ENCODE data around the gene ATOH8. TPM values are rescaled to one million over a fixed set of nuclear protein-coding genes. Genes with fewer than 3 reads are reported as not detected.

Gene ATOH8
- total RNA-seq, 3 donors from 2014 or later: 1.9 to 8.7 (median 2.8) TPM

GRCh38 chr2:85744741-85745601 is 8.8 kb upstream of the ATOH8 start:
- DNase-seq (peak in 1 of 3 donors; percentile 25), ATAC-seq (no peak)
- intact Hi-C loops (cut with DNase I, micrococcal nuclease): no loop called here
- Histone ChIP-seq H3K36me3 (ENCODE audit: low read depth) (no peaks in the 10 kb centered on the region), H3K4me3 (no peak overlapping the region), H3K9me3 (no peaks in the 10 kb centered on the region), H3K4me1 (ENCODE audit: low read depth) (peaks cover 20% of the 10 kb centered on the region)
- TF ChIP-seq CTCF (IDR thresholded peaks at IDR 0.05): no peak

- ATAC-seq: no peak
- Histone ChIP-seq H3K9me3 (no peaks in the 10 kb centered on the region), H3K4me3 (no peak overlapping the region), H3K36me3 (ENCODE audit: low read depth) (no peaks in the 10 kb centered on the region), H3K4me1 (ENCODE audit: low read depth) (peaks cover 20% of the 10 kb centered on the region)
- no peak for TF ChIP-seq CTCF (IDR thresholded peaks at IDR 0.05)
- intact Hi-C loops (cut with DNase I, micrococcal nuclease): no loop called here
- no peak for DNase-seq
Observed at GRCh38 chr2:85745619-85746018, 8.2 kb upstream of the ATOH8 start.

DNA sequence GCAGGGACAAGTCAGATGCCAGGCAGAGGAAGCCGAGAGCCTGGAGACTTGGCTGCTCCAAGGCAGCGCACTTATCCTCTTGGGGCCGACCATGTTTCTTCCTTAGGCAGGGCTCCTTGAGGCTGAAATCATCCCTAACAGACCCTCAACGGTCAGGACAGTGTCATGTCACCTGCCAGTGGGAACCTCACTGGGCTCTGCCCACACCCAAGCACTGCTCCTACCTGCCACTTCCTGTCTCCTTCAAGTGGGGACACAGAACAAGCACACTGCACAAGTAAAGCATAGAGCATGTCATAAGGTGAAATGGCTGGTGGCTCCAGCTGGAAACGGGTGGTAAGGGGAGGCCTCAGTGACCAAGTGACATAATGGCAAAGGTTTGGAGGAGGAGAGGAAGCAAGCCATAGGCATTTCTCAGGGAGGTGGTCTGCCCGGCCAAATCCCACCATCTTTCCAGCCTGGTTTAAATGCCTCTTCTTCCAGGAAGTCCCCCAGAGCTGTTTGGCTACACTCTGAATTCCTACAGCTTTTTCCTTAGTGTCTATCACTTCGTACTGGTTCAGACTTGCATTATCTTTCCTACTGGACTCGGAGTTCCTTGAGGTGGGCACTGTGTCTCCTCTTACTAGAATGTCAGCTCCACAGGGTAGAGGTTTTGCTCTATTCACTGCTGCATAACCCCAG is 7.3 kb upstream of the ATOH8 start:
- DNase-seq (no peak), ATAC-seq (no peak)
- peaks cover 20% of the 10 kb centered on the region for H3K4me1 ChIP-seq (ENCODE audit: low read depth)
- no peak overlapping the region for H3K4me3 ChIP-seq
- intact Hi-C loops (cut with DNase I, micrococcal nuclease): no loop called here
- no peak for TF ChIP-seq CTCF (IDR thresholded peaks at IDR 0.05)
- H3K9me3 ChIP-seq: no peaks in the 10 kb centered on the region
- H3K36me3 ChIP-seq (ENCODE audit: low read depth): no peaks in the 10 kb centered on the region

GRCh38 chr2:85747441-85747840 is 6.3 kb upstream of the ATOH8 start:
- Histone ChIP-seq H3K36me3 (ENCODE audit: low read depth) (no peaks in the 10 kb centered on the region), H3K9me3 (no peaks in the 10 kb centered on the region), H3K4me1 (ENCODE audit: low read depth) (peaks cover 16% of the 10 kb centered on the region), H3K4me3 (no peak overlapping the region)
- no peak for TF ChIP-seq CTCF (IDR thresholded peaks at IDR 0.05)
- intact Hi-C loops (cut with DNase I, micrococcal nuclease): no loop called here
- DNase-seq (no peak), ATAC-seq (no peak)

DNA sequence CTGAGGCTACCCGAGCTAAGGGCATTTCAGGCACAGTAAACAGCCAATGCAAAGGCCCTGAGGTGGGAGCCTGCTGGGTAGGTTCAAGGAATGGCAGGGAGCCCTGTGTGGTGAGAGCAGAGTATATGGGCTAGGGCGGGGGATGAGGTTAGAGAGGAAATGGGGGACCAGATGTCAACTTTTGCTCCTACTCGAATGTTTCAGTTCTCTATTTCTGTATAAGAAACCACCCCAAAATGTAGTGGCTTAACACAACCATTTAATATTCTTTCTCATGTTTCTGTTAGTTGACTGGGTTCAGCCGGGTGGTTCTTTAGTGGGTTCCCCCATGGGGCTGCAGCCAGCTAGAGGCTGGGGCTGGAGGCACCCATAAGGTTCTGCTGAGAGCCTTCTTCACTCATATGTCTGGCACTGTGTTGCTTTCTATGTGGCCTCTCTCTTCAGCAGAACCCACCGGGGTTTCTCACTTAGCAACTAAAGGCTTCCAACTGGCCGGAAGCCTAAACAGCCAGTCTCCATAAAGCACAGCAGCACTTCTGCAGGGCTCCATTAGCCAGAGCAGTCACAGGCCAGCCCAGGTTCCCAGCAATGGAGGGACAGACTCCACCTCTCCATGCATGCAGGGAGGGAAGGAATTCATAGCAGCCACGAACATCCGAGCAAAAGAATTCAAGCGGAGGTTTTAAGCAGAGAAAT is 5.6 kb upstream of the ATOH8 start:
- Histone ChIP-seq H3K4me3 (no peak overlapping the region), H3K4me1 (ENCODE audit: low read depth) (peaks cover 11% of the 10 kb centered on the region), H3K9me3 (no peaks in the 10 kb centered on the region), H3K36me3 (ENCODE audit: low read depth) (no peaks in the 10 kb centered on the region)
- DNase-seq: no peak
- no peak for TF ChIP-seq CTCF (IDR thresholded peaks at IDR 0.05)
- ATAC-seq: no peak
- intact Hi-C loops (cut with DNase I, micrococcal nuclease): no loop called here
